Keratinocyte (primary cell): ENCODE measurements around the gene ELAPOR1.

Experiments used
- CTCF ChIP-seq, 3 experiments: IDR thresholded peaks in 1 of 3; conservative IDR thresholded peaks in 1 of 3; optimal IDR thresholded peaks in 1 of 3; 2 replicates in 2 of 3; 3 replicates in 1 of 3; pipeline versions ENCODE3 to v1.5.1; 2011; ENCODE audit warnings: low read length in 3 of 3, mild to moderate bottlenecking in 3 of 3, moderate library complexity in 2 of 3, control low read depth in 1 of 3, inconsistent platforms in 1 of 3; ENCODE audit not compliant: insufficient read depth in 2 of 3; ENCODE audit errors: extremely low read depth in 1 of 3
- EZH2 ChIP-seq: IDR thresholded peaks from one replicate; pipeline ENCODE4 v1.6.1; 2012; ENCODE audit warnings: inconsistent platforms, mild to moderate bottlenecking, low read length, moderate library complexity

DNA sequence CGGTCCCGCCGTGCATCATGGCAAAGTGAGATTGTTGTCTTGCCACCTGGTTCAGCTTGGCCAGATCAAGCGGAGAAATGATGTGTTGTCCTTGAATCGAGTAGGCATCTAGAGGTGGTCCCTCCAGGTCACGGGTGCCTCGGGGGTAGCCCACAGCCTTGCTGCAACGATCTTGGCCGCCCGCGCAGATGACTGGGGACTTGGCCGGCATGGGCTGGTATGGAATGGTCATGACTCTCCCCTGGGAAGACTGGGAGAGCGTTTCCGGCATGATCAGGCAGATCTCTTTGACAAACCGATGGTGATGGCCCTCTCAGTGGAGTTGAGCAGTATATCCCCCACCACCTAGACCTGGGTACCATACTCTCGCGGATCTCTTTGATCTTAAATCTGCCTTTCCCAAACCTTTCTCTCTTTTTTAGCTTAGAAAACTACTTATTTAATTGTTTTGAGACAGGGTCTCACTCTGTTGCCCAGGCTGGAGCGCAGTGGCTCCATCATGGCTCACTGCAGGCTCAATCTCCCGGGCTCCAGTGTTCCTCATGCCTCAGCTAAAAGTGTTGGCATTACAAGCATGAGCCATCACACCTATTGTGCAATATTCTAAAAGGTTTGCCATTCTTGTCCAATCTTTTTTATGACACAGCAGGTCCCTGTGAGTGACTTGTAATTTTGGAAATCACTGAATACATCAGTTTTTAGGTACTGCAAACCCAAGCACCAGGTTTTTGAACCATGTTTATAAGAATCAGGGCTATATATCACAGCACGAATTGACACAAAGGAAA, 9.4 kb upstream of the ELAPOR1 start:
- TF ChIP-seq EZH2: no peak
- no peak for TF ChIP-seq CTCF (optimal IDR thresholded peaks at IDR 0.05 in 1 of 3, IDR thresholded peaks at IDR 0.05 in 1 of 3, conservative IDR thresholded peaks at IDR 0.05 in 1 of 3; ENCODE audit: extremely low read depth in 1 of 3, insufficient read depth in 2 of 3, low read length in 3 of 3)
